Effector memory CD8-positive, alpha-beta T cell (primary cell): ENCODE measurements around the gene MTUS2.

ENCODE experiments used
- ATAC-seq: fragments of 150-1000 bp; cut with Tn5 transposase; replicated peaks from 2 replicates; pipeline ENCODE4 v1.10.0; 2021; ENCODE audit warnings: mild to moderate bottlenecking, moderate library complexity
- DNase-seq, 3 experiments: peaks; one replicate each; pipeline ENCODE4 v3.0.0; 2021
- H3K27ac Mint-ChIP-seq, 2 donors: one replicate each; pipeline ENCODE4 v1.8.0; 2022; ENCODE audit warnings: mild to moderate bottlenecking in 2 of 2, mixed read lengths in 2 of 2, moderate library complexity in 2 of 2
- H3K27me3 Mint-ChIP-seq, 2 donors: one replicate each; pipeline ENCODE4 v1.8.0; 2022; ENCODE audit warnings: mixed read lengths in 2 of 2
- H3K36me3 Mint-ChIP-seq: one replicate; pipeline ENCODE4 v1.8.0; 2022; ENCODE audit warnings: mild to moderate bottlenecking, moderate library complexity, mixed read lengths; ENCODE audit not compliant: insufficient read depth
- H3K4me1 Mint-ChIP-seq, 2 donors: one replicate each; pipeline ENCODE4 v1.8.0; 2022; ENCODE audit warnings: low read depth in 2 of 2, mixed read lengths in 2 of 2
- H3K4me3 Mint-ChIP-seq, 2 donors: one replicate each; pipeline ENCODE4 v1.8.0; 2022; ENCODE audit warnings: mild to moderate bottlenecking in 2 of 2, mixed read lengths in 2 of 2, moderate library complexity in 2 of 2
- H3K9me3 Mint-ChIP-seq, 2 donors: one replicate each; pipeline ENCODE4 v1.8.0; 2022; ENCODE audit warnings: mixed read lengths in 2 of 2

Gene MTUS2

GRCh38 chr13:29081697-29082440 is 261.7 kb downstream of the MTUS2 start:
- H3K9me3 Mint-ChIP-seq = peaks cover 0 to 6% of the 10 kb centered on the region in 2 donors
- no peak overlapping the region for H3K4me3 Mint-ChIP-seq
- H3K36me3 Mint-ChIP-seq = no peaks in the 10 kb centered on the region
- no peaks in the 10 kb centered on the region for H3K27me3 Mint-ChIP-seq
- peak overlapping the region in 1 of 2 donors; percentile 62 for H3K27ac Mint-ChIP-seq
- DNase-seq (no peak), ATAC-seq (peak; percentile 41)
- H3K4me1 Mint-ChIP-seq = peaks cover 0 to 12% of the 10 kb centered on the region in 2 donors

- ATAC-seq = no peak
- Mint-ChIP-seq H3K4me1 (no peaks in the 10 kb centered on the region), H3K27me3 (no peaks in the 10 kb centered on the region), H3K9me3 (peaks cover 0 to 8% of the 10 kb centered on the region in 2 donors), H3K36me3 (no peaks in the 10 kb centered on the region), H3K27ac (no peak overlapping the region), H3K4me3 (no peak overlapping the region)
- no peak for DNase-seq
These were observed 279.8 kb downstream of the MTUS2 start for GRCh38 chr13:29099781-29100406.

- ATAC-seq (no peak), DNase-seq (no peak)
- Mint-ChIP-seq H3K36me3 (no peaks in the 10 kb centered on the region), H3K9me3 (peaks cover 0 to 8% of the 10 kb centered on the region in 2 donors), H3K27ac (no peak overlapping the region), H3K27me3 (peaks cover 0 to 2% of the 10 kb centered on the region in 2 donors), H3K4me1 (no peaks in the 10 kb centered on the region), H3K4me3 (no peak overlapping the region)
These were observed 280.6 kb downstream of the MTUS2 start for GRCh38 chr13:29100758-29101157.

GRCh38 chr13:29101409-29101808 is 281.3 kb downstream of the MTUS2 start:
- H3K9me3 Mint-ChIP-seq = peaks cover 0 to 9% of the 10 kb centered on the region in 2 donors
- H3K4me1 Mint-ChIP-seq = no peaks in the 10 kb centered on the region
- H3K4me3 Mint-ChIP-seq = no peak overlapping the region
- no peak overlapping the region for H3K27ac Mint-ChIP-seq
- DNase-seq (no peak), ATAC-seq (no peak)
- H3K27me3 Mint-ChIP-seq = peaks cover 0 to 8% of the 10 kb centered on the region in 2 donors
- no peaks in the 10 kb centered on the region for H3K36me3 Mint-ChIP-seq

GRCh38 chr13:29101905-29102304 is 281.8 kb downstream of the MTUS2 start:
- Mint-ChIP-seq H3K36me3 (no peaks in the 10 kb centered on the region), H3K27me3 (peaks cover 0 to 13% of the 10 kb centered on the region in 2 donors), H3K4me3 (no peak overlapping the region), H3K27ac (no peak overlapping the region), H3K9me3 (peaks cover 3 to 9% of the 10 kb centered on the region in 2 donors), H3K4me1 (no peaks in the 10 kb centered on the region)
- ATAC-seq (no peak), DNase-seq (no peak)

GRCh38 chr13:29103065-29103800 is 283.1 kb downstream of the MTUS2 start:
- peaks cover 0 to 17% of the 10 kb centered on the region in 2 donors for H3K27me3 Mint-ChIP-seq
- peaks cover 3 to 7% of the 10 kb centered on the region in 2 donors for H3K9me3 Mint-ChIP-seq
- no peaks in the 10 kb centered on the region for H3K36me3 Mint-ChIP-seq
- no peak overlapping the region for H3K27ac Mint-ChIP-seq
- no peak for DNase-seq
- no peaks in the 10 kb centered on the region for H3K4me1 Mint-ChIP-seq
- no peak overlapping the region for H3K4me3 Mint-ChIP-seq
- ATAC-seq = no peak

- ATAC-seq (no peak), DNase-seq (no peak)
- peaks cover 3 to 7% of the 10 kb centered on the region in 2 donors for H3K9me3 Mint-ChIP-seq
- no peak overlapping the region for H3K27ac Mint-ChIP-seq
- no peak overlapping the region for H3K4me3 Mint-ChIP-seq
- H3K36me3 Mint-ChIP-seq = no peaks in the 10 kb centered on the region
- no peaks in the 10 kb centered on the region for H3K4me1 Mint-ChIP-seq
- H3K27me3 Mint-ChIP-seq = peaks cover 0 to 17% of the 10 kb centered on the region in 2 donors
These were observed 284.3 kb downstream of the MTUS2 start for GRCh38 chr13:29104461-29104860.

GRCh38 chr13:29105779-29106178 is 285.6 kb downstream of the MTUS2 start:
- Mint-ChIP-seq H3K36me3 (no peaks in the 10 kb centered on the region), H3K9me3 (peaks cover 3 to 7% of the 10 kb centered on the region in 2 donors), H3K27me3 (peaks cover 0 to 17% of the 10 kb centered on the region in 2 donors), H3K4me3 (no peak overlapping the region), H3K4me1 (no peaks in the 10 kb centered on the region), H3K27ac (no peak overlapping the region)
- no peak for DNase-seq
- ATAC-seq = no peak

- ATAC-seq = no peak
- H3K27ac Mint-ChIP-seq = no peak overlapping the region
- H3K36me3 Mint-ChIP-seq = no peaks in the 10 kb centered on the region
- no peak overlapping the region for H3K4me3 Mint-ChIP-seq
- peaks cover 0 to 17% of the 10 kb centered on the region in 2 donors for H3K27me3 Mint-ChIP-seq
- no peak for DNase-seq
- H3K4me1 Mint-ChIP-seq = no peaks in the 10 kb centered on the region
- peaks cover 3 to 7% of the 10 kb centered on the region in 2 donors for H3K9me3 Mint-ChIP-seq
These were observed 286.5 kb downstream of the MTUS2 start for GRCh38 chr13:29106651-29107050.

GRCh38 chr13:29108068-29108786 is 288.1 kb downstream of the MTUS2 start:
- H3K36me3 Mint-ChIP-seq = no peaks in the 10 kb centered on the region
- H3K4me1 Mint-ChIP-seq = no peaks in the 10 kb centered on the region
- ATAC-seq (no peak), DNase-seq (no peak)
- no peak overlapping the region for H3K27ac Mint-ChIP-seq
- H3K27me3 Mint-ChIP-seq = peaks cover 0 to 17% of the 10 kb centered on the region in 2 donors
- peaks cover 6 to 7% of the 10 kb centered on the region in 2 donors for H3K9me3 Mint-ChIP-seq
- no peak overlapping the region for H3K4me3 Mint-ChIP-seq

- Mint-ChIP-seq H3K27me3 (peaks cover 0 to 17% of the 10 kb centered on the region in 2 donors), H3K36me3 (no peaks in the 10 kb centered on the region), H3K9me3 (peaks cover 6 to 7% of the 10 kb centered on the region in 2 donors), H3K4me3 (no peak overlapping the region), H3K27ac (no peak overlapping the region), H3K4me1 (no peaks in the 10 kb centered on the region)
- DNase-seq = no peak
- no peak for ATAC-seq
These were observed 289.8 kb downstream of the MTUS2 start for GRCh38 chr13:29109987-29110386.

- Mint-ChIP-seq H3K4me3 (no peak overlapping the region), H3K27ac (no peak overlapping the region), H3K27me3 (peaks cover 0 to 9% of the 10 kb centered on the region in 2 donors), H3K4me1 (no peaks in the 10 kb centered on the region), H3K9me3 (peaks cover 5 to 6% of the 10 kb centered on the region in 2 donors), H3K36me3 (no peaks in the 10 kb centered on the region)
- DNase-seq (no peak), ATAC-seq (no peak)
These were observed 291.3 kb downstream of the MTUS2 start for GRCh38 chr13:29111446-29111845.

- no peak for ATAC-seq
- Mint-ChIP-seq H3K36me3 (no peaks in the 10 kb centered on the region), H3K4me1 (no peaks in the 10 kb centered on the region), H3K9me3 (peaks cover 0 to 5% of the 10 kb centered on the region in 2 donors), H3K4me3 (no peak overlapping the region), H3K27ac (no peak overlapping the region), H3K27me3 (peaks cover 0 to 10% of the 10 kb centered on the region in 2 donors)
- no peak for DNase-seq
These were observed 295.7 kb downstream of the MTUS2 start for GRCh38 chr13:29115842-29116241.
